NOMO-1 (cell line): Measurements from ENCODE around the gene ADK.

ENCODE experiments used
- DNase-seq, 2 experiments: peaks; one replicate each; lab custom pipeline; 2025; ENCODE audit not compliant: unreplicated experiment in 2 of 2; lab: John Stamatoyannopoulos, UW

Gene ADK

GRCh38 chr10:74231375-74231774 lies 80.4 kb downstream of the ADK start:
- DNase-seq, result no peak

- no peak for DNase-seq
Observed at GRCh38 chr10:74233281-74233680, 82.3 kb downstream of the ADK start.

- DNase-seq, result peak in 1 of 2 experiments; percentile 8
Observed at GRCh38 chr10:74234569-74234968, 83.5 kb downstream of the ADK start.

- no peak for DNase-seq
Observed at GRCh38 chr10:74238031-74238431, 87.0 kb downstream of the ADK start.

GRCh38 chr10:74238516-74238915 lies 87.5 kb downstream of the ADK start:
- no peak for DNase-seq

GRCh38 chr10:74243067-74243466 lies 92.0 kb downstream of the ADK start:
- no peak for DNase-seq

- DNase-seq, result peak; percentile 12 to 48
Observed at GRCh38 chr10:74244097-74244685, 93.2 kb downstream of the ADK start.

- no peak for DNase-seq
Observed at GRCh38 chr10:74244807-74245206, 93.8 kb downstream of the ADK start.

GRCh38 chr10:74246495-74246894 lies 95.5 kb downstream of the ADK start:
- DNase-seq, result no peak

GRCh38 chr10:74249865-74250264 lies 98.8 kb downstream of the ADK start:
- no peak for DNase-seq

GRCh38 chr10:74255214-74255613 lies 104.2 kb downstream of the ADK start:
- peak; percentile 43 to 83 for DNase-seq

- peak; percentile 67 to 76 for DNase-seq
Observed at GRCh38 chr10:74255888-74256357, 104.9 kb downstream of the ADK start.

- DNase-seq, result no peak
Observed at GRCh38 chr10:74262856-74263255, 111.8 kb downstream of the ADK start.

- no peak for DNase-seq
Observed at GRCh38 chr10:74263996-74264395, 113.0 kb downstream of the ADK start.

GRCh38 chr10:74272288-74272687 lies 121.3 kb downstream of the ADK start:
- no peak for DNase-seq

GRCh38 chr10:74275755-74276290 lies 124.8 kb downstream of the ADK start:
- DNase-seq, result no peak

GRCh38 chr10:74276416-74276815 lies 125.4 kb downstream of the ADK start:
- DNase-seq, result no peak

- no peak for DNase-seq
Observed at GRCh38 chr10:74282151-74282847, 131.3 kb downstream of the ADK start.

GRCh38 chr10:74282848-74283210 lies 131.8 kb downstream of the ADK start:
- no peak for DNase-seq

GRCh38 chr10:74289188-74289587 lies 138.2 kb downstream of the ADK start:
- DNase-seq, result no peak

- no peak for DNase-seq
Observed at GRCh38 chr10:74289951-74290350, 138.9 kb downstream of the ADK start.

GRCh38 chr10:74290708-74291107 lies 139.7 kb downstream of the ADK start:
- no peak for DNase-seq
